Right atrium auricular region (tissue), 2 donors: ENCODE data around the gene ZNF358. TPM values are rescaled to one million over a fixed set of nuclear protein-coding genes. Genes with fewer than 3 reads are reported as not detected.

Experiments
- DNase-seq: peaks from one replicate; pipeline ENCODE4 v3.0.0-alpha.2; 2019; ENCODE audit warnings: low spot score
- H3K27ac ChIP-seq, 2 donors: fragments of 200-600 bp; sonication (generic); 1 replicate in 1 of 2; 2 replicates in 1 of 2; pipeline ENCODE4 v1.5.1; 2016 to 2019
- H3K27me3 ChIP-seq, 2 donors: fragments of 200-600 bp; sonication (generic); one replicate each; pipeline versions ENCODE4 v1.5.1 to v1.6.0; 2017 to 2019
- H3K36me3 ChIP-seq: fragments of 200-600 bp; sonication (generic); one replicate; pipeline ENCODE4 v1.5.1; 2016
- H3K4me1 ChIP-seq, 2 donors: fragments of 200-600 bp; sonication (generic); one replicate each; pipeline versions ENCODE4 v1.5.1 to v1.6.0; 2017 to 2019
- H3K4me3 ChIP-seq, 2 donors: fragments of 200-600 bp; sonication (generic); 1 replicate in 1 of 2; 2 replicates in 1 of 2; pipeline ENCODE4 v1.5.1; 2017 to 2019; ENCODE audit warnings: mild to moderate bottlenecking in 1 of 2, moderate library complexity in 1 of 2
- H3K9me3 ChIP-seq, 2 donors: fragments of 200-600 bp; sonication (generic); one replicate each; pipeline ENCODE4 v1.5.1; 2019
- CTCF ChIP-seq, 2 donors: fragments of 200-600 bp; sonication (generic); IDR thresholded peaks; one replicate each; pipeline ENCODE4 v1.5.1; 2019; ENCODE audit warnings: antibody characterized with exemption in 2 of 2
- total RNA-seq, 2 donors: library from RNA; depleted of rRNA; stranded (reverse); fragments of >200 nt; gene quantifications; one replicate each; pipeline ENCODE4 v1.1.0, GENCODE V29; 2016

ZNF358 gene
- total RNA-seq, 2 donors from 2014 or later = 109 to 119 TPM

- no peak overlapping the region for H3K27ac ChIP-seq
- no peaks in the 10 kb centered on the region for H3K27me3 ChIP-seq
- H3K4me3 ChIP-seq = no peak overlapping the region
- H3K9me3 ChIP-seq = no peaks in the 10 kb centered on the region
- H3K4me1 ChIP-seq = peaks cover 0 to 10% of the 10 kb centered on the region in 2 donors
- no peak for DNase-seq
- TF ChIP-seq CTCF (IDR thresholded peaks at IDR 0.05) = no peak
- peaks cover 66% of the 10 kb centered on the region for H3K36me3 ChIP-seq
Observed at GRCh38 chr19:7539827-7540425, 24.0 kb downstream of the ZNF358 start.

- no peak for TF ChIP-seq CTCF (IDR thresholded peaks at IDR 0.05)
- Histone ChIP-seq H3K27ac (no peak overlapping the region), H3K27me3 (no peaks in the 10 kb centered on the region), H3K9me3 (no peaks in the 10 kb centered on the region), H3K36me3 (peaks cover 68% of the 10 kb centered on the region), H3K4me3 (no peak overlapping the region), H3K4me1 (peaks cover 0 to 7% of the 10 kb centered on the region in 2 donors)
- DNase-seq = no peak
Observed at GRCh38 chr19:7540761-7541474, 25.0 kb downstream of the ZNF358 start.

- DNase-seq = no peak
- Histone ChIP-seq H3K27ac (no peak overlapping the region), H3K4me1 (peaks cover 0 to 2% of the 10 kb centered on the region in 2 donors), H3K9me3 (no peaks in the 10 kb centered on the region), H3K4me3 (no peak overlapping the region), H3K27me3 (no peaks in the 10 kb centered on the region), H3K36me3 (peaks cover 68% of the 10 kb centered on the region)
- no peak for TF ChIP-seq CTCF (IDR thresholded peaks at IDR 0.05)
Observed at GRCh38 chr19:7541475-7541824, 25.5 kb downstream of the ZNF358 start.

GRCh38 chr19:7541828-7542443 lies 26.0 kb downstream of the ZNF358 start:
- H3K27ac ChIP-seq = no peak overlapping the region
- H3K36me3 ChIP-seq = peaks cover 68% of the 10 kb centered on the region
- no peak overlapping the region for H3K4me3 ChIP-seq
- TF ChIP-seq CTCF (IDR thresholded peaks at IDR 0.05) = no peak
- H3K4me1 ChIP-seq = no peaks in the 10 kb centered on the region
- DNase-seq = no peak
- no peaks in the 10 kb centered on the region for H3K27me3 ChIP-seq
- no peaks in the 10 kb centered on the region for H3K9me3 ChIP-seq

- peak overlapping the region in 1 of 2 donors; percentile 26 for H3K27ac ChIP-seq
- no peak overlapping the region for H3K4me3 ChIP-seq
- peaks cover 62% of the 10 kb centered on the region for H3K36me3 ChIP-seq
- DNase-seq = no peak
- H3K9me3 ChIP-seq = no peaks in the 10 kb centered on the region
- H3K4me1 ChIP-seq = no peaks in the 10 kb centered on the region
- no peak for TF ChIP-seq CTCF (IDR thresholded peaks at IDR 0.05)
- H3K27me3 ChIP-seq = no peaks in the 10 kb centered on the region
Observed at GRCh38 chr19:7542556-7543348, 26.8 kb downstream of the ZNF358 start.
